ENCODE data around the gene NDST4.

DNA sequence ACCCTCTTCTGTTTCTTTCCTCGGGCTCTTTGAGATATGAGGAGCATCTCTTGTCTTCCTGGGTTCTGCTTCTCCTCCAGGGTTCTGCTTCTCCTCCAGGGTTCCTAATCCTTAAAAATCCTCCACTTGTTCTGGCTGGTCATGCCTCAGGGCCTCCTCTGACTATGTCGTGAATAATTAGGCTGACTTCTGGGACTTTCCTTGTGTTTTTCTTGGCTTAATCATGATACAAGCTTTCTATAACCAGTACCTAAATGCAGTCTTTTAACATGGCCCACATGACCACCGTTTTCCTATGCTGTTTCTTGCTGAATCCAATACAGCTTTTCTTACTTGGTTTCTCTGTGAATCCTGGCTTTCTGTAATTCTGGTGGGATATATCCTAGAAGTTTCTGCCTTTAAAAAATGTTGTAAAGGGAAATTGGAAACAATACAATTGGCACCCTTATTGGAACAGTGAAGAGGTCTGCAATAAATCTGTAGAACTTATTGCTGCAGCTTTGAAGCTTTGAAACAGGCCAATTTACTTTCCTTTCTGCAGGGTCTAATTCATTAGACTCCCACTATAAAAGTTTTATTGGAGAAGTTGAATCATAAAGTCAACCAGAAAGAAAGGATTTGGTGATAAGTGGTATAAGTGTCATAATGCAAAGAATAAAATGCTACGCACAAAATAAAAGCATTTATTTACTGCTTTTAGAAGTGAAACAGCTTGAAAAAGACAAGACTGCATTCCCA lies 301.7 kb downstream of the NDST4 start:
- TF ChIP-seq, protein P1, sequence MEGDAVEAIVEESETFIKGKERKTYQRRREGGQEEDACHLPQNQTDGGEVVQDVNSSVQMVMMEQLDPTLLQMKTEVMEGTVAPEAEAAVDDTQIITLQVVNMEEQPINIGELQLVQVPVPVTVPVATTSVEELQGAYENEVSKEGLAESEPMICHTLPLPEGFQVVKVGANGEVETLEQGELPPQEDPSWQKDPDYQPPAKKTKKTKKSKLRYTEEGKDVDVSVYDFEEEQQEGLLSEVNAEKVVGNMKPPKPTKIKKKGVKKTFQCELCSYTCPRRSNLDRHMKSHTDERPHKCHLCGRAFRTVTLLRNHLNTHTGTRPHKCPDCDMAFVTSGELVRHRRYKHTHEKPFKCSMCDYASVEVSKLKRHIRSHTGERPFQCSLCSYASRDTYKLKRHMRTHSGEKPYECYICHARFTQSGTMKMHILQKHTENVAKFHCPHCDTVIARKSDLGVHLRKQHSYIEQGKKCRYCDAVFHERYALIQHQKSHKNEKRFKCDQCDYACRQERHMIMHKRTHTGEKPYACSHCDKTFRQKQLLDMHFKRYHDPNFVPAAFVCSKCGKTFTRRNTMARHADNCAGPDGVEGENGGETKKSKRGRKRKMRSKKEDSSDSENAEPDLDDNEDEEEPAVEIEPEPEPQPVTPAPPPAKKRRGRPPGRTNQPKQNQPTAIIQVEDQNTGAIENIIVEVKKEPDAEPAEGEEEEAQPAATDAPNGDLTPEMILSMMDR (IDR thresholded peaks at IDR 0.05): no peak
- TF ChIP-seq POLR2A (IDR thresholded peaks at IDR 0.05): no peak
